HG03039 (cell line): ENCODE results near the gene TPO.
"Not testable (repeated sequence)": the region's sequence is repeated elsewhere in the genome, so short reads cannot be mapped to it uniquely, and the experiment has no call there.

ENCODE experiments used
- ATAC-seq: cut with Tn5 transposase; IDR thresholded peaks from one replicate; pipeline ENCODE4 v1.9.1; 2021; ENCODE audit warnings: mild to moderate bottlenecking, moderate library complexity; ENCODE audit not compliant: unreplicated experiment

TPO gene

DNA sequence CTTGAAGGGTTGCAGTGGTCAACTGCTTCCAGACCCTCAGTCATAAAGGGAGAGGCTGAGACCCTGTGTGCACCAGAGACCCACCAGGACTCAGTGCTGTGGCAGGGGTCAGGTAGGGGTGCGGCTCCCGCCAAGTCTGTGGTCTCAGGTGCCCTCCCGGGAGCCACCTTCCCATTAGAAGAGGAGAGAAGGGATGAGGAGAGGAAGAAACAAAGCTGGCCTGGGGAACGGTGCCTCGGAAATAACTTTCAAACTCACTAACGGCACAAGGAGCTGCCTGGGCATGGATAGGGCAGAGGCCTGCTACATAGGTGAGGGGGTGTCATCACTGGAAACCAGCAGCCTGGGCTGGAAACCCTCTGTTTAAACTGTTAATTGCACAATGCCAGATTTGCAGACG, 84.9 kb downstream of the TPO start:
- no peak for ATAC-seq

DNA sequence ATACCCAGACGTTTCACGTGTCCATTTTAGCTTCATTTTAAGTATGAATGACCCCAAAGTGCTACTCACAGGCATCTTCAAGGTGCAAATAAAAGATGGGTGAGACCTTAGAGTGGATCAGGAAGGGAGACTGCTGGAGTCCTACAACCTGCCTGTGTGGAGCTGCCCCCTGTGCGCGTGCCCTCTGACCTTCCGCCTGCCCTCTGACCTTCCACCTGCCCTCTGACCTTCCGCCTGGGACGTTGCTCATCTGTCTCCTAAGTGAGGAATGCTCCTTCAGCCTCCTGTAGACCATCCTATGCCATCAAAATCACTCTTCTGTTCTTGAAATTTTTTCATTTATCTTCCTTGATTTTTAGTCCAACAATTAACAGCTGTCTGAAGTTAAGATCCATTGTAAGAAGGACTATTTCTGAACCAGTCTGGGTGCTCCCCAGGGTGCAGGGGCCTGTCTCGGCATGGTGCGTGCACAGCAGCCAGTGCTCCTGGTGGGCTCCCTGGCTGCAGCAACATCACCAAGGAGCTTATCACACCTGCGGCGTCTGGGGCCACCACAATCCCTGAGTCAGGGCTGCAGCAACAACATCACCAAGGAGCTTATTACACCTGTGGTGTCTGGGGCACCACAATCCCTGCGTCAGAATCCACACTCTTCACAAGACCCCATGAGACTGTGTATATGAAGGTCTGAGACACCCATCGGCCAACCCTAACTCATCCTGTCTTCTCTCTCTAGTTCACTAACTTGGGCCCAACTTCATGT, 86.0 kb downstream of the TPO start:
- no peak for ATAC-seq

DNA sequence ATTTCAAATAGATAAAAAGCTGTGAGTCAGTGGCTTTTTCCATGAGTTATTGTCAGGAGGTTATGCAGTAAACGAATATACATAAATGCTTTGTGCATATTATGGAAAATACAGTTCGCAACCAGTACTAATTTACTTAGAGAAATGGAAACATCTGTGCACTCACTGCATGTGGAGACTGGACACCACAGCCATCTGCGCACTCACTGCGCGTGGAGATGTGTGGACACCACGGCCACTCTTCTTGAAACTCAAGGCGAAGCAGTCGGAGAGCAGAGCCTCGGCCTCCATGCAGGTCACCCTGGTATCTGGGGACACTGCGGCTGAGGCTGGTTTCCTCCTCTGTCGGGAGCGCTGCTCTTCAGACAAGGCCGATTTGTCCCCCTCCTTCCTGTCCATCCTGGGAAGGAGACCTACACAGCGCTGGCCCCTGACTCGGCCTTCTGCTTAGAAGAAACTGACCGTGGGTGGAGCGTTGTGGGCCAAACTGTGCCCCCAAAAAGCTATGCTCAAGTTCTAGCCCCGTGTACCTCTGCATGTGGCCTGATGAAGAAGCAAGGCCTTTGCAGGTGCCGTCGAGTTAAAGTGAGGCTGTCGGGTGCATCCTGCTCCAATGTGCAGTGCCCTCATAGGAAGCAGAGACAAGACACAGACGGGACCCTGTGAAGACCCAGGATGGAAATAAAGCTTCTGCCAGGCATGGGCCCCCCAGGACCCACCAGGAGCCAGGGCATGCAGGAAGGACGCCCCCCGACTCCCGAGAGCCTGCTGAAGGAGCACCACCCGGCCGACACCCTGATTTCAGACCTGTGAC, 88.0 kb downstream of the TPO start:
- ATAC-seq, result no peak

DNA sequence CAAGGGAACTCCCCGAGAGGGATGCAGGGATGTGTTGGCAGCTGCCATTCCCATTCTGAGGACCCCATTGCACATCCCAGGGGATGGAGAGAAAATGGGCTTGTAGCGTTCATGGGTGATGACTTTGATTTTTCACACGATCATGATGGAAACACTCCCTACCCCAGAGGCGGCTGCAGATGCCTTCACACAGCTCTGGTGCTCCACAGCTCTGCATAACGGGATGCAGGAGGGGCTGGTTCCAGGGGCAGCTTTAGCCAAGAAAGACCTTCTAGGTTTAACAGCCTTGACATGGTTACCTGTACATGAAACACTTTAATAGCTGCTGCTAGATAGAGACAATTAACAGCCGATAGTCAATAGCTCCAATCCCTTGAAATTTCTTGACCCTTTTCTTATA, 88.7 kb downstream of the TPO start:
- no peak for ATAC-seq

DNA sequence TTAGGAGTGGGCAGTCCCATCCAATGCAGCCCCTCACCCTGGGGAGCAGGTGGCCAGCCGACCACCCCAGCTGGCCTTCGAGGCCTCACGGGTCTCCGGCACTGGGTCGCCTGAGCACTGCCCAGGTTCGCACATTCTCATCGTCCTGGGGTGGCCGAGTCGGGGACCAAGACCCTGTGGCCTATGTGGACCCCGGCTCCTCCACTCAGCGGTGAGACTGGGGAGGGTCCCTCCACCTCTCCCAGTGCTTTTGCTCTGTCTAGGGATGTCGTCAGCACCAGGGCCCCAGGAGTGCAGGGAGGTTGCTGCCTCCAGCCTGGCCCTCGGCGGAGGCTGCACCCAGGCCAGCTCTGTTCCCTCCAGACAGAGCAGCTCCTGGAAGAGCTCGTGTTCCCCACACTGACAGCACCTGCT, 89.6 kb downstream of the TPO start:
- ATAC-seq, result no peak

DNA sequence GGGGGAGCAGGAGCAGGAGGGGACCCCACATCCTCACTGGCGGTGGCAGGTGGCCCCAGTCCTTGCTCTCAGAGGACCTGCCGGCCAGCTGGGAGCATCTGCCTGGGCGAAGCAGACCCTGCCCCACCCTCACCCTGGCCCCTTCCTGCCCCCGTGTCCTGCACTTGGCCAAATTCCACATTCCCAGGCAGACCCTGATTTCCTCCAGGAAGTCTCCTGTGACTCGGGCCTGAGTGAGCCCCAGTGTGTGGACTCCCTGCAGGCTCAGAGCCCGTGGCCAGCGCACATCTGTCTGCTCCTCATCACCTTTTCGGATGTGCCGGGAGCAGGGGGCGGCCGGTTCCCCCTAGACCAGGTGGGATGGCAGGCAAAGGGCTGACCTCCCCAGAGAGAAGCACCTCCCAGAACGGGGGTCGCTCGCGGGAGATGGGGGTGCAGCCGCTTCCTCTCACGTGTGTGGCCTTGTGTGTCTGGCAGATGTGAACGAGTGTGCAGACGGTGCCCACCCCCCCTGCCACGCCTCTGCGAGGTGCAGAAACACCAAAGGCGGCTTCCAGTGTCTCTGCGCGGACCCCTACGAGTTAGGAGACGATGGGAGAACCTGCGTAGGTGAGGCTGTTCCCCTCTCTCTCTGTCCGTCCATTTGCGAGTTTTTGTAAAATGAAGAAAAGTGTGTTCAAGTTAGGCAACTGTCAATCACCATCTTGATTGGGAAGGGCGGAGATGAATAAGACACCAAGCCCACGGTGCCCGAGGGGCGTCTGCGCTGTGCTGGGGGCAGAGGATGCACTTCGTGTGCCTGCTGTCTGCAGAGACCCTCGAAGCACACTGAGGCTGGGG, 90.4 kb downstream of the TPO start:
- ATAC-seq, result no peak

DNA sequence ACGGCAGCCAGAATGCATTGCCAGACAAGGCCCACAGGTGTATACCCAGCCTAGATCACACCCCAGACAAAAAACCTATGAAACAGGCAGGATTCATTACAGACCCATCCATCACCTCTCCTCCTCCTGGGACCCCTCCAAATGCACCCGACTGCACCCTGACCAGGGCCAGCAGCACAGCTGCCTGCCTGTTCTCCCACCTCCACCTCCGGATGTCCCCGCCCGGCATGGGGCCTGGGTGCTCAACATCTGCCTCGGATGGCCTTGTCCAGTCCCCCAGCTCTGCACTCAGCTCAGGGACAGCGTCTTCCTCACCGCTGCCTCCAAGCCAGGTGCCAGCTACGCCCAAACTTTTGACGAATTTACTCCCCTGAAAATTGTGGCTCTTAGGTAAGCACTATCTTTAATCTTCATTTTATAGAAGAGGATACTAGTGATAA, 91.1 kb downstream of the TPO start:
- no peak for ATAC-seq

DNA sequence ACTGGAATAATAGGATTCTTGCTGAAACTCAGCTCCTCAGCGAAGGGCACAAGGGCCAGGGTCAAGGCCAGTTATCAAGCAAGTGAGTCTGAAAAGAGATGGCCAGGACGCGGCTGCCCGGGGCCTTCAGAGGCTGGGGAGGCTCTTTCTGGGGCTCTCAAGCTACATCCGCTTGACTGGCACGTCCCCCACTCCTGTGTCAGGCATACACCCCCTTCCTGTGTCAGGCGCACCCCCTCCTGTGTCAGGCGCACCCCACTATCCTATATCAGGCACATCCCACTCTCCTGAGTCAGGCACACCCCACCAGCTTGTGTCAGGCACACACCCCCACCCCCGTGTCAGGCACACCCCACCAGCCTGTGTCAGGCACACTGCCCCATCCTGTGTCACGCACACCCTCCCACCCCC, 91.8 kb downstream of the TPO start:
- ATAC-seq, result no peak

DNA sequence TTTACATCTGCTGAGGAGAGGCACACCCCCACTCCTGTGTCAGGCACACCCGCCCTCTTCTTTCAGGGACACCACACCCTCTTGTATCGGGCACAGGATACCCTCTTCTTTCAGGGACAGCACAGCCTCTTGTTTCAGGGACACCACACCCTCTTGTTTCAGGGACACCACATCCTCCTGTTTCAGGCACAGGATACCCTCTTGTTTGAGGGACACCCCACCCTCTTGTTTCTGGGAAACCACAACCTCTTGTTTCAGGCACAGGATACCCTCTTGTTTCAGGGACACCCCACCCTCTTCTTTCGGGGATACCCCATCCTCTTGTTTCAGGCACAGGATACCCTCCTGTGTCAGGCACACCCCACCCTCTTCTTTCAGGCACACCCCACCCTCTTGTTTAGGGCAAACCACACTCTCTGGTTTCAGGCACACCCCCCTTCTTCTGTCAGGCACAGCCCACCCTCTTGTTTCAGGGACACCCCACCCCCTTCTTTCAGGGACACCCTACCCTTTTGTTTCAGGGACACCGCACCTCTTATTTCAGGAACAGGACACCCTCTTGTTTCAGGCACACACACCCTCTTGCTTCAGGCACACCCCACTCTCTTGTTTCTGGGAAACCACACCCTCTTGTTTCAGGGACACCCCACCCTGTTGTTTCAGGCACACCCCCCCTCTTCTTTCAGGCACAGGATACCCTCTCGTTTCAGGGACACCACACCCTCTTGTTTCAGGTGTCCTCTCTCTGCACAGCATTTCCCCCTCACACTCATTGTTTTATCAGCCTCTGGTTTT, 96.2 kb downstream of the TPO start:
- no peak for ATAC-seq

DNA sequence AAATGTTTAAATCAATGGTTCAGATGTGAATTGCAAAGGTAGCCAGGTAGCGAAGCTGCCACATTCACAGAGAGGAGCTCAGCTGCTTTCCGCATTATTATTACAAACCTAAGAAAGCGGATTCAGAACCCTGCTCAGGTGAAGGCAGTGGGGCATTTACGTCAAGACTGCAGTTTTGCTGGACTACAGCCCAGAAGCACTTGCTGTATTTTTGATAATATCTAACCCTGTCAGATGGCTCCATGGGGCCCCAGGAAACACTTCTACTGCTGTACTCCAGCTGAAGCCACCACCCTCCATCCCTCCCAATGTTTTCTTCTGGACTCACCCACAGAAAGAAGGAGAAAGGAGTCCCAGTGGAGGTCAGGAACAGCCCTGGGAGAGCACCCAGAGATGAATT, 96.9 kb downstream of the TPO start:
- no peak for ATAC-seq

DNA sequence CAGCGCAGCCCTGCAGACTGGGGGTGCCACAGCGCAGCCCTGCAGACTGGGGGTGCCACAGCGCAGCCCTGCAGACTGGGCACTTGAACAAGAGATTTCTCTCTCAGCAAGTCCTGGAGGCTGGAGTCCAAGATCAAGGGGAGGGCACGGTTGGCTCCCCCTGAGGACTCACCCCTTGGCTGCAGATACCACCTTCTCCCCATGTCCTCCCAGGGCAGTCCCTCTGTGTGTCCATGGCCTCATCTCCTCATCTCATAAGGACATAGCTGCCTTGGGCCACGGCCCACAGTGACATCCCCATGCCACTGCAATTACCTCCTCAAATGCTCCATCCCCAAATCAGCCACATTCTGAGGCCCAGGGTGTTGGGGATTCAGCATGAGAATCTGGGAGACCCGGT, 98.2 kb downstream of the TPO start:
- no peak for ATAC-seq

DNA sequence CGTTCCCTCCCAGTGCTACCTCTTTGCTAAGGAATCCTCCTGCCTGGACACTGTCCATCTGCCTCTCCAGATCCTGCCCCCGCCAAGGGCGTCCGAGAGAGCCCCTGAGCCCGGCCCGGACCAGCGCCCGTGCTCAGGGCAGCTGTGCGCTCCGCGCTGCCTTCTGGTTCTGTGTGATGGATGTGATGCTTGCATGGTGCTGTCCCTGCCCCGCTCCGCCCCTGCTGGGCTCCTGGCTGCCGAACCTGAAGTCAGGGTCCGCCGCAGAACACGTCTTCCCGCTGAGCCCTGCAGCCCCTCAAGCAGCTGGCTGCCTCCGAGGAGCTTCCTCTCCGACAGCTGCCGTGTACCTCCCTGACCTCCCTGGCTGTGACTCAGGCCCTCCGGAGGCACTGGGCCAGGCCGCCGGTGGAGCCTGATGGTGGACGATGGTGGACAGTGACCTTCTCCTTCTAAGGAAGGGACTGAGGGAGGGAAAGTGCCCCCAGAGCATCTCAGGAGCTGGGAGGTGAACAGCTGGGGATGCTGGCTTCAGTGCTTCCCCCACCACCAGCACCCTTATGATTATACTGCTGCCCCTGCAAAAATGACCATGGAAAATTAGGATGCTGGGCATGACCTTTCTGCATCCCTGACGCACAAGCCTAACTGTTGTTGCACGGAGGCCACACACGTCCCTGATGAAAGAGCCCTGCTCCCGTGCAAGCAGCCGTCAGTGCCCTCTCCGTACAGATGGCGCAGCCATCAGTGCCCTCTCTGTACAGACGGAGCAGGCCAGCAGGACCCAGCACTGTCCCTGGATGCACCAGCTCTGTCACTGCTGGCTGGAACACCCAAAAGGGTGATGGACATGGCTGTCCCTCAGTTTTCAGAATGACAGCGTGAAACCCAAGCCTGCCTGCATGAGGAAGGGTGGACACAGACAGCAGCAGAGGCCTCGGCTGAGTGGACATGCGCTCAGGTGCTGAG, 99.3 kb downstream of the TPO start:
- no peak for ATAC-seq

DNA sequence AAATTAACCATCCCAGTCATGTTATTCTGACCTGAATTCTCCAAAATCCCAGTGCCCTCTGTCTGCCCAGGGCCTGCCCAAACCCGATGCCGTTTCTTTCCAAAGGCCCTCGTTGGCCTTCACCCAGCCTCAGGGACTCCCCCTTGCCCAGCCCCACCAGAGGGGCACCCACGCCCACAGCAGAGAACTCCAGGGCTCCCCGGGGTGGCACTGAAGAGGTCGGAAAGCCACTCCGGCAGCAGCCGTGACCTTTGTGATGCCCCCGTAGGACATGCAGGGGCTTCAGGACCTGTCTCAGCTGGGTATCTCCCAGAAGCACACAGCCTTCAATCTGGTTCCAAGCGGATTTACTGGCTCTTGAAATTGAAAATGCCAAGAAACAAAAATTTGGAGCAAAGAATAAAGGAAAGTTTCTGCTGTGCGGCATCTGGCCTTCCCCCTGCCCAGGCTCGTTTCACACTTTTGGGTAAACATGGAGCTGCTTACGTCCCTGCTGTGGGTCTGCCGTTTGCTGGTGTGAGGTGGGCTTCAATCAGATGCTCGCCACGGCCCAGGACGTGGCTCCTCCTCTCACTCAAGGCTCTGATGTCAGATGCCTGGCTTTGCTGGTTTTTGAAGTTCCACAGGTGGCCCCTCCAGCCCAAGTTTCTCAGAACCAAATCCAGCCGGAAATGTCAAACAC, 101.3 kb downstream of the TPO start:
- no peak for ATAC-seq

DNA sequence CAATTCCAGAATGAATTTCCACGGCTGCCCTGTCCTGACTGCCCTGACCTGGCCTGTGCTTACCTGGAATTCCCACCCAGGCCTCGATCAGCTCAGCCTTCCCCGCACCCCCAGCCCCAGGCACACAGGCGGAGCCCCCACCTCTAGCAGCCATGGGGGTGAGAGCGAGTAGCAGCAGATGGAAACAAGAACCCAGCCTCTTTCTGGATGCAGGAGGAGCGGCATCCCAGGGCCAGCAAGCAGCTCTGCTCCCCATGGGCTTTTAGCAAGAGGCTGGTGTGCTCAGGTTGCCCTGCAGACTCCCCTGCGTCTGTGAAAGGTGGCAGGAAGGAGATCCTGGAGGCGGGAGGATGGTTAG, 101.8 kb downstream of the TPO start:
- no peak for ATAC-seq

DNA sequence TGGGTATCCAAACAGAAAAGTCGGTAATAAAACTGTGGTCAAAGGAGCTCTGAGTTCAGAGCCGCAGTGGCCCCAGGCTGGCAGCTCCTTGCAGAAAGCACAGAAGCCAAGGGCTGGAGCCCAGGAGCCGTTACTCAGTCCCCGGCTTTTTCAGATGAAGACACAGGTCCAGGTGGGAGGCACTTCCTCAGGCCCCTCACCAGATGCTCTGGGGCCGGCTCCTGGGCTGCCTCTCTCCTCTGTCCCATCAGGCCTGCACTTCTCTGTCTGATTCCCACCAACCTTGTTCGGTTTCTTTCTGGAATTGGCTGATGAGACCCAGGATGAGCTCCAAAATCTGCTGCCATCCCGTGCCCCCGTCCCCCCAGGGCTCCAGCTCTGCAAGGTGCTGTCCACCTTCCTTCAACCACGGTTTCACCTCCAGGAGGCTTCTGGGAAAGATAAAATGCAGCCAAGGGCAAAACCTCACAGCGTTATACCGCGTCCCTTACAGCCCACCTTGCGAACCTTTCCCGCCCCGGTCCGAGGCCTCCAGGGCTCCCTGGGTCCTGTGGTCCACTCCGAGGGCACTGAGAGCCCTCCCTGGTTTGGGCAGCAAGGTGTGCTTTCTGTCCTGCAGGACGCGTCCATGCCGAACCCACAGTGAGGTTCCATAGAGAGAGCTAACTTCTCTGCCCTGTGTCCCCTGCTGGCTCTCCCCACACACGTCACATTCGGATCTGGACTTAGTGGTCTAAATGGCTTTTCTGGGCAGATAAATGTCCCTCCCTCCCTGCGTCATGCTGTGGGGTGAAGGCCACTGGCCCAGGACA, 102.9 kb downstream of the TPO start:
- no peak for ATAC-seq

DNA sequence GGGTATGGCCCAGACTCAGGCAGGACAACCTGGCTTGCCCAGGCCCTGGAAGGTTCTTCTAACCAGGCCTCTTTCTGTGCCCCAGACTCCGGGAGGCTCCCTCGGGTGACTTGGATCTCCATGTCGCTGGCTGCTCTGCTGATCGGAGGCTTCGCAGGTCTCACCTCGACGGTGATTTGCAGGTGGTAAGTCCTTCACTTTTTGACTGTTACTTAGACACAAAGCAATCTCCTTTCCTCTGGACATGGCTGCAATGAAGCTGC, 103.5 kb downstream of the TPO start:
- no peak for ATAC-seq

DNA sequence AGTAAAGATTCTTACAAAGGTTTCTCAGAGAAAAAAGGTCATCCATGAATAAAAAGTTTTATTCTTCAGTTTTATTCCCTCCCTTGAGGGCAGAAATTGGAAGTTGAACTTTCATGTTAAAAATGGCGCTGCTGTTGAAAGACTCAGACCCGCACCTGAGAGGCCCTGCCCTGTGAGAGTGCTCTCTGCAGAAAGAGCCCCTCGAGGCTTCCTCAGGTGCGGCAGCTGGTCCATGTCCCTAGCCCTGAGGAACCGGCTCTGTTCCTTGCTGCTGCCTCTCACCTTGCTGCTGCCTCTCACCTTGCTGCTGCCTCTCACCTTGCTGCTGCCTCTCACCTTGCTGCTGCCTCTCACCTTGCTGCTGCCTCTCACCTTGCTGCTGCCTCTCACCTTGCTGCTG, 104.0 kb downstream of the TPO start:
- ATAC-seq, result not testable (repeated sequence)

DNA sequence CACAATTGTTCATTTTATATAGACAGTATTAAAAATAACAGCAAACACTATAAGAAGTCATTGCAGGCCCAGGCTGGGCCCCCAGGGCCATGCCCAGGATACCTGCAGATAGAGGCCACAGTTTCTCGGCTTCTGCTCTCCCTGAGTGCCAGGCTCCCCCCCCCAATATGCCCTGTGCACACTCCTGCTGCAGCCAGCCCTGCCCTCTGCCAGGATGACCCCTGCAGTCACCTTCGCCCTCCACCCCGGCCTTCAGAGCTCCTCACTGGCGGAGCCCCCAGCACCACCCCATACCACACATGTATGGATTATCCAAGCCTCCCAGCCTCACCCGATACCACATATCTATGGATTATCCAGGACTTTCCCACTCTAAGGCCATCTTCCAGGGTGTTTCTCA, 104.5 kb downstream of the TPO start:
- ATAC-seq, result no peak
